ENCODE measurements around the gene NR1I3. TPM values are rescaled to one million over a fixed set of nuclear protein-coding genes. Genes with fewer than 3 reads are reported as not detected.
A peak's percentile ranks its signal among the peaks of the same experiment; 100 is the strongest.

Gene NR1I3
- total and polyA plus RNA-seq, 2 of the 13 experiments (the other 11 are each of a cell fraction or from before 2014, with no cell fraction given): 0.62 to 0.95 TPM

- TF ChIP-seq TOE1 (CRISPR knock-in tag; IDR thresholded peaks at IDR 0.05) (no peak), ZGPAT (CRISPR knock-in tag; IDR thresholded peaks at IDR 0.05) (no peak), TGIF2 (CRISPR knock-in tag; IDR thresholded peaks at IDR 0.05) (peak; percentile 63; the same call in 1 of the 2 replicates), SIN3A (IDR thresholded peaks at IDR 0.05; ENCODE audit: borderline replicate concordance, low read depth, low read length) (0 out of 2 replicates have a peak, but pooled peaks have one; percentile 42), ZFX (CRISPR knock-in tag; IDR thresholded peaks at IDR 0.05; ENCODE audit: low read depth) (peak; percentile 55), POLR2G (IDR thresholded peaks at IDR 0.05; ENCODE audit: low read depth, low read length) (peak; percentile 17; the same call in 1 of the 2 replicates), MED1 (CRISPR knock-in tag; IDR thresholded peaks at IDR 0.05) (peak; percentile 60), ZNF407 (CRISPR knock-in tag; IDR thresholded peaks at IDR 0.05; ENCODE audit: not compliant biosample characterization) (no peak)
- TF ChIP-seq, protein P1, sequence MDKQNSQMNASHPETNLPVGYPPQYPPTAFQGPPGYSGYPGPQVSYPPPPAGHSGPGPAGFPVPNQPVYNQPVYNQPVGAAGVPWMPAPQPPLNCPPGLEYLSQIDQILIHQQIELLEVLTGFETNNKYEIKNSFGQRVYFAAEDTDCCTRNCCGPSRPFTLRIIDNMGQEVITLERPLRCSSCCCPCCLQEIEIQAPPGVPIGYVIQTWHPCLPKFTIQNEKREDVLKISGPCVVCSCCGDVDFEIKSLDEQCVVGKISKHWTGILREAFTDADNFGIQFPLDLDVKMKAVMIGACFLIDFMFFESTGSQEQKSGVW (CRISPR knock-in tag; IDR thresholded peaks at IDR 0.05; ENCODE audit: borderline replicate concordance): no peak
- TF ChIP-seq, protein P2, sequence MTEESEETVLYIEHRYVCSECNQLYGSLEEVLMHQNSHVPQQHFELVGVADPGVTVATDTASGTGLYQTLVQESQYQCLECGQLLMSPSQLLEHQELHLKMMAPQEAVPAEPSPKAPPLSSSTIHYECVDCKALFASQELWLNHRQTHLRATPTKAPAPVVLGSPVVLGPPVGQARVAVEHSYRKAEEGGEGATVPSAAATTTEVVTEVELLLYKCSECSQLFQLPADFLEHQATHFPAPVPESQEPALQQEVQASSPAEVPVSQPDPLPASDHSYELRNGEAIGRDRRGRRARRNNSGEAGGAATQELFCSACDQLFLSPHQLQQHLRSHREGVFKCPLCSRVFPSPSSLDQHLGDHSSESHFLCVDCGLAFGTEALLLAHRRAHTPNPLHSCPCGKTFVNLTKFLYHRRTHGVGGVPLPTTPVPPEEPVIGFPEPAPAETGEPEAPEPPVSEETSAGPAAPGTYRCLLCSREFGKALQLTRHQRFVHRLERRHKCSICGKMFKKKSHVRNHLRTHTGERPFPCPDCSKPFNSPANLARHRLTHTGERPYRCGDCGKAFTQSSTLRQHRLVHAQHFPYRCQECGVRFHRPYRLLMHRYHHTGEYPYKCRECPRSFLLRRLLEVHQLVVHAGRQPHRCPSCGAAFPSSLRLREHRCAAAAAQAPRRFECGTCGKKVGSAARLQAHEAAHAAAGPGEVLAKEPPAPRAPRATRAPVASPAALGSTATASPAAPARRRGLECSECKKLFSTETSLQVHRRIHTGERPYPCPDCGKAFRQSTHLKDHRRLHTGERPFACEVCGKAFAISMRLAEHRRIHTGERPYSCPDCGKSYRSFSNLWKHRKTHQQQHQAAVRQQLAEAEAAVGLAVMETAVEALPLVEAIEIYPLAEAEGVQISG (CRISPR knock-in tag; IDR thresholded peaks at IDR 0.05): 0 out of 2 replicates have a peak, but pooled peaks have one; percentile 44
These were observed 10.7 kb downstream of the NR1I3 start (continued) for GRCh38 chr1:161227196-161227871.
